NAMALWA (cell line): ENCODE data around the gene RIMBP3C.
"Not testable (repeated sequence)": the region's sequence is repeated elsewhere in the genome, so short reads cannot be mapped to it uniquely, and the experiment has no call there.

ENCODE experiments used
- DNase-seq: peaks from one replicate; pipeline ENCODE4 v3.0.0-alpha.2; 2015; ENCODE audit warnings: low spot score

The RIMBP3C gene

GRCh38 chr22:21571679-21572078 is 20.4 kb upstream of the RIMBP3C start:
- no peak for DNase-seq

DNA sequence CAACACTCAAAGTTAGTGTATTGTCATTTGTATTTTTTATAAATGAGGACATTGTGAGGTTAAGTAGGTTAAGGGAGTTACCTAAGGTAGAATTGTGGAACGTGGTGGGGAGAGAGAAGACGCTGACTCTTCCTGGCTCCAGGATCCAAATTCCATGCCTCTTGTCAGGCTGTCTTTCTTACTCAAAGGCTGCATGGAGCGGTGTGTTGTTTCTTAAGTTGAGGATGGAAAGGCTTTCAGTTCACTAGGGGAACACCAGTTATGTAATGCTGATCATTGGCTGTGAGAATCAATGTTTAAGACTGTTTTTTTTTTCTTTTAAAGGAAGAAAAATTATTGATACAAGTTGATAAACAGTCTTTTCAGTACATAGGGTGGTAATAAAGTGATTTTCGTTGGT is 19.1 kb upstream of the RIMBP3C start:
- DNase-seq: no peak

- no peak for DNase-seq
Observed at GRCh38 chr22:21569459-21570170, 18.4 kb upstream of the RIMBP3C start.

- DNase-seq: not testable (repeated sequence)
Observed at GRCh38 chr22:21569076-21569427, 17.8 kb upstream of the RIMBP3C start.

DNA sequence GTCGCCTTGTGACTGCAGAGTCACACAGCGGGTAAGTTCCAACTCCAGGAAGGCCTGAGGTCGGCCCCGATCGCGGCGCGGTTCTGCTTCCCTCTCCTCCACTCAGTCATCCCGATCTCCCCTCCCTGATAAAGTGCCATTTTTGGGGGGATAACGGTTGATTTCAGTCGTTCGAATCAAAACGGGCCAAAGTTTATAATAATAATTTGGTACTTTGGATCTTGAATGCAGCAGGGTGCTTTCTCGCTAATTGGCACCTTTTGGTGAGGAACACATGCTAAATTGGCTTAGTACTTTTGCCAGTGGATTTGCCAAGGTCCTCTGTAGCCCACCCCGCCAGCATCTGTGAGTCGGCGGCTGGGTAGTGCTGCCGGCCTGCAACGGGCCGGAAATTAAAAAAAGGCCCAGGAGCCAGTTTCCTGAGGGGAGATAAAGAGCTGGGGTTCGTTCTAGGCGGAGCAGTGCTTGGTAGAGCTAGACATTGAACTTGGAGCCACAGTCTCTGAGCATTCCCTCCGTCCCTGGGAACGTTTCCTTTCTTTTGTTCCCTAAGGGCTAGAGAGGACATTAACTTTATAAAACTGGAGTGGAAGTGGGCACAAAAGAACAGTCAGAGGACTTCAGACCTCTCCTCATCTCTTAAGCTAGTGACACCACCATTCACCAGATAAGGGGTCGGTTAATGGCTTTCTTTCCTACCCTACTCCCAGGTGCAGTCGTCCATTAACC is 17.2 kb upstream of the RIMBP3C start:
- peak; percentile 57 for DNase-seq

DNA sequence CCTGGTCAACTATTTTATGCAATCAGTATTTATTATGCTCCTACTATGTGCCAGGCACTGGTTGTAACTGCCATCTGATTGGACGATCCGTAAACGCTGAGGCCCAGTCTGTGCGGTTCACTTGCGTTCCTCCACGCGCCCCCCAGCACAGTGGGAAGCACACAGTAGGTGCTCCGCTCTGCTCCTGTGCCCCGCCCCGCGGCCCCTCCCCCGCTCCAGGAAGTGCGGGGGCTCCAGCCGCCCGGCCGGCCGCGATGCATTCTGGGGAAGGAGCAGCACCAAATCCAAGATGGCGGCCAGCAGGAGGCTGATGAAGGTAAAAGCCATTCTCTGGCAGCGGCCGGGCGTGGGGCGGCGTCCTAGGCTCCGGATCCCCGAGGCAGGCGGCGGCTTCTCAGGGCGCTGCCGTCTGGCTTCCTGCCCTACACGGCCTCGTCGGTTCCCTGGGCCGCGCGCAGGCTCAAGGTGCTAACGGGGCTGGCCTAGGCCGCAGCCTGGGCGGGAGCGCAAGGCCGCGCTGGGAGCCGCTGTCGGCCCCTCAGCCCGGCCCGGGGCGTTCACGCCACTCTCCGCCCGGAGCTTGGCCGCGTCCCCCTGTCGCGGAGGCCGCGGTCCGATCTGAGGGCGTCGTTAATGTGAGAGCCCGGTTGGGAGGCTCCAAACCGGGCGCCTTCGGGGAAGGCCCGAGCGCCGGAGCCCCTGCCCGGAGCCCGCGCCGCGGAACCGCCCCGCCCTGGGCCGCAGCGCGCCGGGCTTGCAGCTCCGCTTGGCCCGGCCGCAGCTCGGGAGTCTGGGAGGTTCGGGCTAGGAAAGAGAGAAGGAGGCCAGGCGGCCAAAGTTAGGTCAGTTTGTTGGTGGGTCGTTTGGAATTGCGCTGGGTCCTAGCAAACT is 16.4 kb upstream of the RIMBP3C start, which contains the start of gene UBE2L3:
UBE2L3 (plus strand) TSS at position 259 of the 891 bp plus-strand sequence; CDS start at position 290, 31 bp downstream.
- peak; percentile 89 for DNase-seq

DNA sequence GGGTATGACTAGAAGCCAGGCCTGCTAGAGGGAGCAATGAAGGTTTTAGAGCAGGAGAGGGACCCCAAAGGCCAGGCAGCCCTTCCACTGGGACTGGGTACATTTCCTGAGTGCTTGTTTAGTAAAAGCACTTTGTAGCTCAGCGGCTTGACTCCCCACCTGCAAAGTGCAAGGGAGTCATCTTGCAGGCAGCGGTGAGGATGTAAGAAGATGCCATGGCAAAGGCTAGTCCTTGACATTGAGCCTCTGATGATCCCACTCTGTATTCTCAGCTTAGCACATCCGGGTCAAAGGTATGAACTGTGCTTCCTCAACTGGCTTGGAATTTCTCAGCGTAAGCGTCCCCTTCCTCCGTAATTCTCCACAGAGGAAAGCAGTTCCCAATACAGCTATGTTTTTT is 13.2 kb upstream of the RIMBP3C start:
- DNase-seq: no peak

GRCh38 chr22:21563912-21564311 is 12.7 kb upstream of the RIMBP3C start:
- no peak for DNase-seq

DNA sequence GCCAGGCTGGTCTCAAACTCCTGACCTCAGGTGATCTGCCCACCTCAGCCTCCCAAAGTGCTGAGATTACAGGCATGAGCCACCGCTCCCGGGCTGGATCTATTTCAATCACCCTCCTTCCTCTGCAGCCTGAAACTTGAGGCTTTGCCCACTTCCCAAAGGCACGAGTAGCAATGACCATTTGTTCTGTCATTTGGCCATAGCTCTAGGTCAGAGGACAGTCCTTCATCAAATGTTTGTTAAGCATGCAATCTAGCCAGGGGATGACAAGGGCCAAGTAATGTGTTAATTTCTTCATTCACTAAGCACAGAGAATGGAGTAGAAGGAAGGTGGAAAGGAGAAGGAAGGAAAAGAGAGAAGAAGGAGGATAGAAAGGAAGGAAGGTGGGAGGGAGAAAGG is 9.4 kb upstream of the RIMBP3C start:
- not testable (repeated sequence) for DNase-seq

GRCh38 chr22:21559345-21560125 is 8.3 kb upstream of the RIMBP3C start:
- DNase-seq: not testable (repeated sequence)

- DNase-seq: not testable (repeated sequence)
Observed at GRCh38 chr22:21550678-21551047, 598 bp downstream of the RIMBP3C start.

DNA sequence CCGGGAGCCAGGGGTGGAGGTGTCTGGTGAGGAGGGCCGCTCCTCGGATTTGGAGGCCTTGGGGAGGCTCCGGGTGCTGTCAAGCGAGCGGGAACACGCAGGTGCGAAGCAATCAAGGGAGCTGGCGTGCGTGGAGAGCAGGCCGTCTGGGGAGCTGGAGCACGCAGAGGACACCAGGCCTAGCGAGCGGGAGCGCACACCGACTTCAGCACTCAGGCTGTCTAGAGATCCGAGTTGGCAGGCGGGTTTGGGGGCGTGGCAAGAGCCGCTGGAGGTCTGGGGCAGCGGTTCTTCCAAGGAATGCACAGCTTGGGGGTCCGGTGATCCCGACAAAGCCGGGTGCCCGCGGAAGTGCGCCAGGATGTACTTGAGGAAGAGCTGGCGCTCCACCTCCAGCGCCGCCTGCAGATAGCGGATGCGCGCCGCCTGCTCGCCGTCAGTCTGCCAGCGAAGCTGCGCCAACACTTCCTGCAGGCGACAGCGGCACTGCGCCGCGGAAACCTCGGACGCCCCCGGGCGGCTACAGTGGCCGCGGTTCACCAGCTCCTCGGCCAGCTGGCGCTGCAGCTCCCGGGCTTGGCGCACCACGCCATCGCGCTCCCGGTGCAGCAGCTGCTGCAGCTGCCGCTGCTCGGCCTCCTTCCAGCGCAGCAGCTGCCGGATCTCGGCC is 1.1 kb downstream of the RIMBP3C start:
- not testable (repeated sequence) for DNase-seq

DNA sequence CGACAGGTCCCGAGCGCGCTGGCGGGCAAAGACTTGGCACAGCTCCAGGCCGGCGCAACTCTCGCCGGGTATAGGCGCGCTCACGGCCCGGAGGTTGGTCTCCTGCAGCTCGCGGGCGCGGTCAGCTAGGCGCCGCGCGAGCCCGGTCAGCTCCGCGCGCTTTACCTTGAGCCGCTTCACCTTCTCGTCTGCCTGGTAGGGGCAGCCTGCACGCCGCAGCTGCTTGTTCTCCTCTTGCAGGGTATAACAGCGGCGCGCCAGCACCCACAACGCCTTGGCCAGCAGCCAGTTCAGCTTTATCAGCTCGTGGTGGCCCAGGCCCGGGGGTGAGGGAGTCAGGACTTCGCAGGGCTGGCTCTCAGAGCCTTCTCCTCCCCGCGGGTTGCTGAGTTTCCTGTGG is 1.7 kb downstream of the RIMBP3C start:
- DNase-seq: not testable (repeated sequence)

GRCh38 chr22:21544432-21545322 is 6.6 kb downstream of the RIMBP3C start:
- DNase-seq: not testable (repeated sequence)

DNA sequence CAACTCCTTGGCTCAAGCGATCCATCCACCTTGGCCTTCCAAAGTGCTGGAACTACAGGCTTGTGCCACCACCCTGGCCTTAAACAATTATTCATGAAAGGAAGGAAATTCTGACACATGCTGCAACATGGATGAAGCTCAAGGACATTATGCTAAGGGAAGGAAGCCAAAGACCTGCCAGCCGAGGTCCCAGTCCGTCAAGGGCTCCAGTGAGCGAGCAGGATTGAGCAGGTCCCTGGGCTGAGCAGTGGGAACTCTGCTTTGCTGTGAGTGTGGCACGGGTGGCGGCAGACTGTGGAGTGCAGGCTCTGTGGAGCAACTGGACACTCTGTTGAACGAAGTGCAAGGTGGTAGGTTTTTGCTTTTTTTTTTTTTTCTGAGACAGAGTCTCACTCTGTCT is 11.4 kb downstream of the RIMBP3C start:
- DNase-seq: not testable (repeated sequence)

DNA sequence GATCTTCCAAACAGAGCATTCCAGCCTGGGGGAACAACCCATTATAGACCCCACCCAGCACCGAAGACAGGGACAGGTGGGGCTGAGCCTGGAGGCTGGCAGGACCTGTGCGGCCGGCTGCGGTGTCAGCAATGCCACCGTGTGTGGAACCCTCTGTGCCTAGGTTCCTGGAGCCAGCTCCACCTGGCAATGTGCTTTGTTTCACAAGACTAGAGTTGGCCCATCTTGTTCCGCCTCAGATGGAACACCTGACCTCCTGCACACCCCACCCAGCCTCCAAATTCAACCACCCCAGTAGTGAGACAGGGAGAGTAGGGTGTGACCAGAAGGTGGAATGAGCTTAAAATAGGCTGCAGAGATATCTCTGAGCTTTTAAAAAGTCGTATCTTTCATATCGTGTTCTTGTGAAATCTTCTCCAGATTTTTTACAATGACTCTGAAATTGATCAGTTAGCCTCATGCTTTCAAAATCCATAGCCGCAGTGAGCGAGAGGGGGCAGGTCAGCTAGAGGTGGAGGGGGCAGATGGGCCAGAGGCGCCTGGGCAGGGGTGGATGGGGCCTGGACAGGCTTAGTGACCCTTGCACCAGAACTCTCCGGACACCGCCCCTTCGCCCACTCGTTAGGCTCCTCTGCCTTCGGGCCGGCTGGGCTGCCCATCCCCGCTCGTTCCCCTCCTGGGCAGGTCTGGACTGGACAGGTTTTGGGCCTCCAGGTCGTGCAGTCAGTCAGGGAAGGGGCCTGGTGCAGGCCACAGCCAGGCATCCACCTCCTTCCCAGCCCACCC is 18.2 kb downstream of the RIMBP3C start:
- not testable (repeated sequence) for DNase-seq

GRCh38 chr22:21531525-21531924 is 19.7 kb downstream of the RIMBP3C start:
- not testable (repeated sequence) for DNase-seq

DNA sequence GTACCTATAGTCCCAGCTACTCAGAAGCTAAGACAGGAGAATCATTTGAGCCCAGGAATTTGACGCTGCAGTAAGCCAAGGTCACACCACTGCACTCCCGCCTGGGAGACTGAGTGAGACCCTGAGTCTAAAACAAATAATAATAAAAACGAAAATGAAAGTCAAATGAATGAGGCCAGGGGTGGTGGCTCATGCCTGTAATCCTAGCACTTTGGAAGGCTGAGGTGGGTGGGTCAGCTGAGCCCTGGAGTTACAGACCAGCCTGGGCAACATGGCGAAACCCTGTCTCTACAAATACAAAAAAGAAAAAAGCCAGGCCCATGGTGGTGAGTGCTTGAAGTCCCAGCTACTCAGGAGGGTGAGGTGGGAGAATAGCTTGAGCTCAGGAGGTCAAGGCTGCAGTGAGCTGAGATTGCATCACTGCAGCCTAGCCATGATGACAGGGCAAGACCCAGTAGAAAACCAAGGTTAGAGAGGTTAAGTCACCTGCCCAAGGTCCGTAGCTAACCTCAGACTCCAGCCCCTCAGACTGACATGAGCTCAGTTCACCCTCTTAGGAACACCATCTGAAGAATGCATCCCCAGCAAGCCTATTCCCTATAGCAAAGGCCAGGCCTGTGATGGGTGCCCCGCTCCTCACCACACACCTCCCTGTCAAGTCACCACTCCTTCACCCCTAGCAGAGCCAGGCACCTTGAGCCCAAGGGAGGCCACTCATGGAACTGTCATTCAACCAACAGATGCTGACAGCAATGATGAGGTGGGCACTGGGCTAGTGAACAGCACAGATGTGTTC is 24.4 kb downstream of the RIMBP3C start:
- DNase-seq: not testable (repeated sequence)
